ENCODE measurements around the gene TAF6. TPM values are rescaled to one million over a fixed set of nuclear protein-coding genes. Genes with fewer than 3 reads are reported as not detected.
A peak's percentile ranks its signal among the peaks of the same experiment; 100 is the strongest.

Gene TAF6
- total and polyA plus RNA-seq, 9 of the 15 experiments (the other 6 are each of a cell fraction or from before 2014, with no cell fraction given), result 0.78 to 78.7 (median 21.3) TPM

GRCh38 chr7:100132697-100133151 is 13.6 kb upstream of the TAF6 start (continued):
- peak; percentile 98 for TF ChIP-seq DEAF1 (CRISPR knock-in tag; IDR thresholded peaks at IDR 0.05)
- TF ChIP-seq RCOR1 (IDR thresholded peaks at IDR 0.05; ENCODE audit: borderline replicate concordance in 1 of 2, low read depth in 2 of 2, low read length in 2 of 2), result 0 out of 4 replicates have a peak, but pooled peaks of 1 of the 2 experiments have one; percentile 36
- TF ChIP-seq ZNF232 (CRISPR knock-in tag; IDR thresholded peaks at IDR 0.05), result 0 out of 2 replicates have a peak, but pooled peaks have one; percentile 28
- TF ChIP-seq E2F1 (CRISPR knock-in tag; IDR thresholded peaks at IDR 0.05), result 0 out of 2 replicates have a peak, but pooled peaks have one; percentile 36
- TF ChIP-seq THRB (CRISPR knock-in tag; conservative IDR thresholded peaks at IDR 0.05), result peak; percentile 76; the same call in 1 of the 2 replicates
- TF ChIP-seq NFATC3 (IDR thresholded peaks at IDR 0.05), result 0 out of 2 replicates have a peak, but pooled peaks have one; percentile 40
- TF ChIP-seq SMC3 (conservative IDR thresholded peaks at IDR 0.05; ENCODE audit: insufficient read depth, low read depth, low read length), result peak; percentile 98
- TF ChIP-seq EZH2 (IDR thresholded peaks at IDR 0.05; ENCODE audit: borderline replicate concordance, low read depth, low read length), result no peak
- 0 out of 2 replicates have a peak, but pooled peaks have one; percentile 21 for TF ChIP-seq TRIM28 (IDR thresholded peaks at IDR 0.05)
- TF ChIP-seq ATF1 (CRISPR knock-in tag; IDR thresholded peaks at IDR 0.05), result no peak
- 0 out of 2 replicates have a peak, but pooled peaks have one; percentile 11 for TF ChIP-seq ATF1 (tag; IDR thresholded peaks at IDR 0.05)
- peak in 1 of 2 experiments; percentile 77; a peak in 1 of 4 replicates for TF ChIP-seq MAZ (CRISPR knock-in tag; conservative IDR thresholded peaks at IDR 0.05 in 1 of 2, IDR thresholded peaks at IDR 0.05 in 1 of 2)
- no peak for TF ChIP-seq ZNF354B (CRISPR knock-in tag; IDR thresholded peaks at IDR 0.05)
- peak; percentile 10; the same call in 1 of the 2 replicates for TF ChIP-seq TCF3 (CRISPR knock-in tag; IDR thresholded peaks at IDR 0.05)
- TF ChIP-seq RAD51 (IDR thresholded peaks at IDR 0.05; ENCODE audit: borderline replicate concordance, low read depth), result peak; percentile 15; the same call in 1 of the 2 replicates
- no peak for TF ChIP-seq PTTG1 (tag; IDR thresholded peaks at IDR 0.05; ENCODE audit: low read depth)
- TF ChIP-seq ASH1L (IDR thresholded peaks at IDR 0.05; ENCODE audit: borderline replicate concordance, low read depth, partially characterized antibody), result no peak
- TF ChIP-seq ARID2 (IDR thresholded peaks at IDR 0.05), result peak; percentile 100
- 0 out of 2 replicates have a peak, but pooled peaks have one; percentile 12 for TF ChIP-seq MTA1 (IDR thresholded peaks at IDR 0.05; ENCODE audit: borderline replicate concordance)
- TF ChIP-seq KLF16 (IDR thresholded peaks at IDR 0.05), result 0 out of 2 replicates have a peak, but pooled peaks have one; percentile 33
- 0 out of 2 replicates have a peak, but pooled peaks have one; percentile 29 for TF ChIP-seq BHLHE40 (IDR thresholded peaks at IDR 0.05; ENCODE audit: low read length)
- peak; percentile 52; the same call in 1 of the 2 replicates for TF ChIP-seq HBP1 (CRISPR knock-in tag; IDR thresholded peaks at IDR 0.05)
- no peak for TF ChIP-seq HNRNPUL1 (IDR thresholded peaks at IDR 0.05; ENCODE audit: low read length)
- 0 out of 2 replicates have a peak, but pooled peaks have one; percentile 43 for TF ChIP-seq IFI16 (CRISPR knock-in tag; IDR thresholded peaks at IDR 0.05)
- no peak for TF ChIP-seq MECOM (CRISPR knock-in tag; IDR thresholded peaks at IDR 0.05)

All from K562 (cell line).